Measurements from ENCODE around the gene SEPTIN3.
"Not testable (repeated sequence)": the region's sequence is repeated elsewhere in the genome, so short reads cannot be mapped to it uniquely, and the experiment has no call there.

The SEPTIN3 gene

GRCh38 chr22:41939981-41940831 is 29.0 kb upstream of the SEPTIN3 start:
- in situ Hi-C loops (cut with MboI; ENCODE audit: low sequenced_read_pairs), result no loop called here

- in situ Hi-C loops (cut with MboI; ENCODE audit: low sequenced_read_pairs), result no loop called here
These were observed 28.1 kb upstream of the SEPTIN3 start for GRCh38 chr22:41940832-41941765.

GRCh38 chr22:41943661-41944209 is 25.5 kb upstream of the SEPTIN3 start:
- in situ Hi-C loops (cut with MboI; ENCODE audit: low sequenced_read_pairs), result no loop called here

- in situ Hi-C loops (cut with MboI; ENCODE audit: low sequenced_read_pairs), result no loop called here
These were observed 22.4 kb upstream of the SEPTIN3 start, which contains the start of gene CENPM for GRCh38 chr22:41946629-41947423. Gene CENPM (minus strand): TSS chr22:41947152. CDS start chr22:41947076, 76 bp downstream.

- in situ Hi-C loops (cut with MboI; ENCODE audit: low sequenced_read_pairs), result no loop called here
These were observed 21.7 kb upstream of the SEPTIN3 start for GRCh38 chr22:41947424-41948080.

- in situ Hi-C loops (cut with MboI; ENCODE audit: low sequenced_read_pairs), result no loop called here
These were observed 21.1 kb upstream of the SEPTIN3 start for GRCh38 chr22:41948142-41948541.

GRCh38 chr22:41948928-41949296 is 20.3 kb upstream of the SEPTIN3 start:
- in situ Hi-C loops (cut with MboI; ENCODE audit: low sequenced_read_pairs), result not testable (repeated sequence)

GRCh38 chr22:41949297-41949965 is 19.8 kb upstream of the SEPTIN3 start:
- in situ Hi-C loops (cut with MboI; ENCODE audit: low sequenced_read_pairs), result no loop called here

GRCh38 chr22:41951898-41952474 is 17.3 kb upstream of the SEPTIN3 start, which contains the start of gene SMIM45:
Gene SMIM45 (plus strand): TSS chr22:41952150.
- in situ Hi-C loops (cut with MboI; ENCODE audit: low sequenced_read_pairs), result no loop called here

GRCh38 chr22:41952713-41953112 is 16.5 kb upstream of the SEPTIN3 start:
- in situ Hi-C loops (cut with MboI; ENCODE audit: low sequenced_read_pairs), result no loop called here

- in situ Hi-C loops (cut with MboI; ENCODE audit: low sequenced_read_pairs), result no loop called here
These were observed 11.2 kb upstream of the SEPTIN3 start for GRCh38 chr22:41957941-41958556.

GRCh38 chr22:41963453-41964111 is 5.7 kb upstream of the SEPTIN3 start:
- in situ Hi-C loops (cut with MboI; ENCODE audit: low sequenced_read_pairs), result no loop called here

GRCh38 chr22:41964112-41964491 is 5.1 kb upstream of the SEPTIN3 start:
- in situ Hi-C loops (cut with MboI; ENCODE audit: low sequenced_read_pairs), result no loop called here

- in situ Hi-C loops (cut with MboI; ENCODE audit: low sequenced_read_pairs), result no loop called here
These were observed 3.0 kb upstream of the SEPTIN3 start for GRCh38 chr22:41966225-41966606.

- in situ Hi-C loops (cut with MboI; ENCODE audit: low sequenced_read_pairs), result no loop called here
These were observed 2.5 kb upstream of the SEPTIN3 start for GRCh38 chr22:41966607-41967240.

- in situ Hi-C loops (cut with MboI; ENCODE audit: low sequenced_read_pairs), result no loop called here
These were observed 642 bp upstream of the SEPTIN3 start for GRCh38 chr22:41968601-41969000.

- in situ Hi-C loops (cut with MboI; ENCODE audit: low sequenced_read_pairs), result no loop called here
These were observed 1.4 kb downstream of the SEPTIN3 start for GRCh38 chr22:41970601-41971000.

GRCh38 chr22:41971431-41971830 is 2.2 kb downstream of the SEPTIN3 start:
- in situ Hi-C loops (cut with MboI; ENCODE audit: low sequenced_read_pairs), result no loop called here

Measured in hTERT RPE-1 (cell line).